GM19035 (cell line): Measurements from ENCODE around the gene POLR3C.
A peak's percentile ranks its signal among the peaks of the same experiment; 100 is the strongest.
"Not testable (repeated sequence)": the region's sequence is repeated elsewhere in the genome, so short reads cannot be mapped to it uniquely, and the experiment has no call there.

Experiments used
- ATAC-seq: cut with Tn5 transposase; IDR thresholded peaks from one replicate; pipeline ENCODE4 v1.9.1; 2021; ENCODE audit not compliant: unreplicated experiment

Gene POLR3C

GRCh38 chr1:145822779-145823331, 1.1 kb upstream of the POLR3C start:
- ATAC-seq, result not testable (repeated sequence)

GRCh38 chr1:145824499-145824842, 471 bp downstream of the POLR3C start:
- ATAC-seq, result no peak

GRCh38 chr1:145826030-145826429, 2.0 kb downstream of the POLR3C start:
- ATAC-seq, result no peak

- no peak for ATAC-seq
These were observed 4.0 kb downstream of the POLR3C start for GRCh38 chr1:145827966-145828365.

GRCh38 chr1:145828367-145829026, 4.5 kb downstream of the POLR3C start:
- ATAC-seq, result no peak

GRCh38 chr1:145830810-145831209, 6.8 kb downstream of the POLR3C start:
- ATAC-seq, result not testable (repeated sequence)

GRCh38 chr1:145837656-145838055, 13.7 kb downstream of the POLR3C start:
- no peak for ATAC-seq

GRCh38 chr1:145843031-145843430, 19.0 kb downstream of the POLR3C start:
- ATAC-seq, result no peak

GRCh38 chr1:145845144-145845513, 21.1 kb downstream of the POLR3C start:
- peak; percentile 49 for ATAC-seq

- peak; percentile 55 for ATAC-seq
These were observed 21.6 kb downstream of the POLR3C start, which contains the start of gene NUDT17 for GRCh38 chr1:145845514-145846161. Gene NUDT17 (plus strand): TSS chr1:145845630. CDS start chr1:145845641, 11 bp downstream.

GRCh38 chr1:145846201-145846612, 22.2 kb downstream of the POLR3C start:
- ATAC-seq, result peak; percentile 41

GRCh38 chr1:145847827-145848226, 23.8 kb downstream of the POLR3C start:
- ATAC-seq, result no peak

GRCh38 chr1:145849356-145850160, 25.6 kb downstream of the POLR3C start:
- no peak for ATAC-seq

GRCh38 chr1:145855426-145855948, 31.5 kb downstream of the POLR3C start:
- no peak for ATAC-seq

GRCh38 chr1:145857170-145857569, 33.2 kb downstream of the POLR3C start:
- no peak for ATAC-seq

- ATAC-seq, result no peak
These were observed 34.4 kb downstream of the POLR3C start for GRCh38 chr1:145858238-145858900.

- ATAC-seq, result peak; percentile 76
These were observed 35.0 kb downstream of the POLR3C start, which contains the start of gene PIAS3 for GRCh38 chr1:145858901-145859490. Gene PIAS3 (minus strand): TSS chr1:145859081. CDS start chr1:145858990, 91 bp downstream.

- peak; percentile 65 for ATAC-seq
These were observed 35.6 kb downstream of the POLR3C start for GRCh38 chr1:145859491-145860023.

GRCh38 chr1:145863282-145864018, 39.5 kb downstream of the POLR3C start:
- ATAC-seq, result no peak
